Measurements from ENCODE around the gene RIIAD1.
"Not testable (repeated sequence)": the region's sequence is repeated elsewhere in the genome, so short reads cannot be mapped to it uniquely, and the experiment has no call there.

The RIIAD1 gene

DNA sequence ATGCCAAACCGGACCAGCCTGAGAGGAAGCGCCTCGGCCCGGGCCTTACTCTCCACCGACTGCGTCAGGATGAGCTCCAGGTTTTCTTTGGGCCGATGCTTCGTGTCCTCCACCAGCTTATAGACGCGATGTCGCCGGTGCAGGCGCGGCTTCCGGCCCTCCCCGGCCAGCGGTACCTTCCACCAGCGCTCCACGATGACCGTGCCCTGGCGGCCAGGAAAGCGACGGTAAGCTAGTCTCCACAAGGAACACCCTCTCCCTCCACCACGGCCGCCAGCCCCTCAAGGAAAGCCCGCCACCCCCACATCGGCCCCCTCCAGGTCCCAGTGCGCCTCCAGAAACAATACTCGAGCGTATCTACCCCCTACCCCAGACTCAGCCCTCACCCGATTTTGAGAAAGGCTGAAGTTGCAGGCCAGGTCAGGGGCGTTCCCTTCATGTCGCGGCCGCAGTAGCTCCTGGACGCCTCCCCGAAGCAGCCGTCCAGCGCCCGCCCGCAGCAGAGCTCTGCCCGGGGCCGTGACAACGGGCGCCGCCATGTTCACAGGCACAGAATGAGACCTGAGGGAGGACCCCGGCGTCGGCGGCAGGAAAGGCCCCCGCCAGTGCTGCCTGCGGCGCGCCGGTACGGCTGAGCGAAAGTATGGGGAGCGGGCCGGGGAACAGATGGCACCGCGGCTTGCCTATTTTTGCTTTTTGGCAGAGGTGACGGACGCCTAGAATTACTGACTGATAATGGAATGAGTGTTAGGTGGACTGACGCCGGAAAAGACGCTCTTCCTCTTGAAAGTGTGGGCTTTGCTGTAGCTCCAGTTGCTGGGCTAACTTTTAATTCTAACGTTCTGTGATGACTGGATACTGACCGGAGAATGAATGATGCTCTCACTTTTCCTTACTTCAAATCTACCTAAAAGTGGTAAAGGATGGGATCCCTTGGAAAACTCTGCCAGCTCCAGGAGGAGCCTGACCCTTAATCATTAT, 41.9 kb downstream of the RIIAD1 start, which contains the start of gene MRPL9:
Gene MRPL9, minus strand, starts transcription at position 556 of the 981 bp plus-strand sequence. Its CDS starts 17 bp downstream, at position 539.
- Histone ChIP-seq H3K27me3 (ENCODE audit: insufficient read depth, poor library complexity, severe bottlenecking) (no peaks in the 10 kb centered on the region), H3K4me3 (replicated peaks; ENCODE audit: insufficient read depth, low read length) (peak within 1 kb of the TSS; percentile 90), H3K27ac (replicated peaks) (peak within 1 kb of the TSS; percentile 72)
- DNase-seq (ENCODE audit: low read depth in 1 of 2, low spot score in 1 of 2), result peak; percentile 74 to 88
- TF ChIP-seq, protein P1, sequence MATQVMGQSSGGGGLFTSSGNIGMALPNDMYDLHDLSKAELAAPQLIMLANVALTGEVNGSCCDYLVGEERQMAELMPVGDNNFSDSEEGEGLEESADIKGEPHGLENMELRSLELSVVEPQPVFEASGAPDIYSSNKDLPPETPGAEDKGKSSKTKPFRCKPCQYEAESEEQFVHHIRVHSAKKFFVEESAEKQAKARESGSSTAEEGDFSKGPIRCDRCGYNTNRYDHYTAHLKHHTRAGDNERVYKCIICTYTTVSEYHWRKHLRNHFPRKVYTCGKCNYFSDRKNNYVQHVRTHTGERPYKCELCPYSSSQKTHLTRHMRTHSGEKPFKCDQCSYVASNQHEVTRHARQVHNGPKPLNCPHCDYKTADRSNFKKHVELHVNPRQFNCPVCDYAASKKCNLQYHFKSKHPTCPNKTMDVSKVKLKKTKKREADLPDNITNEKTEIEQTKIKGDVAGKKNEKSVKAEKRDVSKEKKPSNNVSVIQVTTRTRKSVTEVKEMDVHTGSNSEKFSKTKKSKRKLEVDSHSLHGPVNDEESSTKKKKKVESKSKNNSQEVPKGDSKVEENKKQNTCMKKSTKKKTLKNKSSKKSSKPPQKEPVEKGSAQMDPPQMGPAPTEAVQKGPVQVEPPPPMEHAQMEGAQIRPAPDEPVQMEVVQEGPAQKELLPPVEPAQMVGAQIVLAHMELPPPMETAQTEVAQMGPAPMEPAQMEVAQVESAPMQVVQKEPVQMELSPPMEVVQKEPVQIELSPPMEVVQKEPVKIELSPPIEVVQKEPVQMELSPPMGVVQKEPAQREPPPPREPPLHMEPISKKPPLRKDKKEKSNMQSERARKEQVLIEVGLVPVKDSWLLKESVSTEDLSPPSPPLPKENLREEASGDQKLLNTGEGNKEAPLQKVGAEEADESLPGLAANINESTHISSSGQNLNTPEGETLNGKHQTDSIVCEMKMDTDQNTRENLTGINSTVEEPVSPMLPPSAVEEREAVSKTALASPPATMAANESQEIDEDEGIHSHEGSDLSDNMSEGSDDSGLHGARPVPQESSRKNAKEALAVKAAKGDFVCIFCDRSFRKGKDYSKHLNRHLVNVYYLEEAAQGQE (IDR thresholded peaks at IDR 0.05; ENCODE audit: insufficient replicate concordance, low read depth), result peak; percentile 61
- TF ChIP-seq SPI1 (IDR thresholded peaks at IDR 0.05; ENCODE audit: borderline replicate concordance, low read depth) (no peak), POLR2AphosphoS5 (IDR thresholded peaks at IDR 0.05; ENCODE audit: low read depth) (peak; percentile 74), GABPA (IDR thresholded peaks at IDR 0.05; ENCODE audit: low read depth) (no peak)
- TF ChIP-seq, protein P2, sequence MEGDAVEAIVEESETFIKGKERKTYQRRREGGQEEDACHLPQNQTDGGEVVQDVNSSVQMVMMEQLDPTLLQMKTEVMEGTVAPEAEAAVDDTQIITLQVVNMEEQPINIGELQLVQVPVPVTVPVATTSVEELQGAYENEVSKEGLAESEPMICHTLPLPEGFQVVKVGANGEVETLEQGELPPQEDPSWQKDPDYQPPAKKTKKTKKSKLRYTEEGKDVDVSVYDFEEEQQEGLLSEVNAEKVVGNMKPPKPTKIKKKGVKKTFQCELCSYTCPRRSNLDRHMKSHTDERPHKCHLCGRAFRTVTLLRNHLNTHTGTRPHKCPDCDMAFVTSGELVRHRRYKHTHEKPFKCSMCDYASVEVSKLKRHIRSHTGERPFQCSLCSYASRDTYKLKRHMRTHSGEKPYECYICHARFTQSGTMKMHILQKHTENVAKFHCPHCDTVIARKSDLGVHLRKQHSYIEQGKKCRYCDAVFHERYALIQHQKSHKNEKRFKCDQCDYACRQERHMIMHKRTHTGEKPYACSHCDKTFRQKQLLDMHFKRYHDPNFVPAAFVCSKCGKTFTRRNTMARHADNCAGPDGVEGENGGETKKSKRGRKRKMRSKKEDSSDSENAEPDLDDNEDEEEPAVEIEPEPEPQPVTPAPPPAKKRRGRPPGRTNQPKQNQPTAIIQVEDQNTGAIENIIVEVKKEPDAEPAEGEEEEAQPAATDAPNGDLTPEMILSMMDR (IDR thresholded peaks at IDR 0.05; ENCODE audit: insufficient read depth, low read length), result no peak

DNA sequence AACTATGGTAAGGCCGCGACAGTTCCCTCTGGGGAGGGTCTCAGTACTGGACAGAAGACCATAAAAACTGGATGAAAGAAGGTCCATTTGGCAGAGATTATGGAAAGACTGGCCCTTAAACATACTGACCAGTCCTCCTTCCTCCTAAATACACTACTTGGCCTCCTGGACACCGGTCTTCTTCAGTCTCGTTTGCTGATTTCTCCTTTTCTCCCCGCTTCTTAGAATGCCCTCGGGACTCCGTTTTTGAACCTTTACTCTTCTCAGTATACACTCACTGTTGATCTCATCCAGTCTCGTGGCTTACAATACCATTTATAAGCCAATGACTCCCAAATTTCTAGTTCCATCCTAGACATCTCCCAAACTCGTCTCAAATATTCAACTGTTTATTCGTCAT, 42.7 kb downstream of the RIIAD1 start:
- Histone ChIP-seq H3K4me3 (replicated peaks; ENCODE audit: insufficient read depth, low read length) (peak overlapping the region; percentile 90), H3K27me3 (ENCODE audit: insufficient read depth, poor library complexity, severe bottlenecking) (no peaks in the 10 kb centered on the region), H3K27ac (replicated peaks) (peak overlapping the region; percentile 72)
- TF ChIP-seq, protein P2 (IDR thresholded peaks at IDR 0.05; ENCODE audit: insufficient read depth, low read length), result no peak
- no peak for TF ChIP-seq POLR2AphosphoS5 (IDR thresholded peaks at IDR 0.05; ENCODE audit: low read depth)
- no peak for TF ChIP-seq SPI1 (IDR thresholded peaks at IDR 0.05; ENCODE audit: borderline replicate concordance, low read depth)
- no peak for TF ChIP-seq GABPA (IDR thresholded peaks at IDR 0.05; ENCODE audit: low read depth)
- TF ChIP-seq, protein P1 (IDR thresholded peaks at IDR 0.05; ENCODE audit: insufficient replicate concordance, low read depth), result no peak
- no peak for DNase-seq (ENCODE audit: low read depth in 1 of 2, low spot score in 1 of 2)

DNA sequence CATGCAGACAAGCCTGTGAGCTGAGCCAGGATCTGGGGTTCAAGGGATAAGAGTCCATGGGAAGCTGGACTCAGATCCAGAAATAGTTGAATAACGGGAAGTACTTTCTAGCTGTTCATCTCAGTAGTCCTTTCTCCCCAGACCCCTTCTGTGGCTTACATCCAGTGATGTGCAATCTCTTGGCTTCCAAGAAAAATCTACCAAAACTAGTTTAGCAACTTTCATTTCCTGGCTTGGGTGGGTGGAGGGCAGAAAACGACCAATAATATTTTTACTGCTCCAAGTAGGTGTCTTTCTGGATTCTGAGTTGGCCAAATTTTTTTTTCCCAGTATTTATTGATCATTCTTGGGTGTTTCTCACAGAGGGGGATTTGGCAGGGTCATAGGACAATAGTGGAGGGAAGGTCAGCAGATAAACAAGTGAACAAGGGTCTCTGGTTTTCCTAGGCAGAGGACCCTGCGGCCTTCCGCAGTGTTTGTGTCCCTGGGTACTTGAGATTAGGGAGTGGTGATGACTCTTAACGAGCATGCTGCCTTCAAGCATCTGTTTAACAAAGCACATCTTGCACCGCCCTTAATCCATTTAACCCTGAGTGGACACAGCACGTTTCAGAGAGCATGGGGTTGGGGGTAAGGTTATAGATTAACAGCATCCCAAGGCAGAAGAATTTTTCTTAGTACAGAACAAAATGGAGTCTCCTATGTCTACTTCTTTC, 47.2 kb downstream of the RIIAD1 start:
- H3K27ac ChIP-seq (replicated peaks); H3K4me3 ChIP-seq (replicated peaks; ENCODE audit: insufficient read depth, low read length); DNase-seq (ENCODE audit: low read depth in 1 of 2, low spot score in 1 of 2): not testable (repeated sequence)

DNA sequence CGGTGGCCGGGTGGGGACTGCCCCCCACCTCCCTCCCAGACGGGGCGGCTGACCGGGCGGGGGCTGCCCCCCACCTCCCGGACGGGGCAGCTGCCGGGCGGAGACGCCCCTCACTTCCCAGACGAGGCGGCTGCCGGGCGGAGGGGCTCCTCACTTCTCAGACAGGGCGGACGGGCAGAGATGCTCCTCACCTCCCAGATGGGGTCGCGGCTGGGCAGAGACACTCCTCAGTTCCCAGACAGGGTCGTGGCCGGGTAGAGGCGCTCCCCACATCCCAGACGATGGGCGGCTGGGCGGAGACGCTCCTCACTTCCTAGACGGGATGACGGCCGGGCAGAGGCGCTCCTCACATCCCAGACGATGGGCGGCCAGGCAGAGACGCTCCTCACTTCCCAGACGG, 47.9 kb downstream of the RIIAD1 start:
- not testable (repeated sequence) for H3K27ac ChIP-seq (replicated peaks); H3K4me3 ChIP-seq (replicated peaks; ENCODE audit: insufficient read depth, low read length); H3K27me3 ChIP-seq (ENCODE audit: insufficient read depth, poor library complexity, severe bottlenecking); DNase-seq (ENCODE audit: low read depth in 1 of 2, low spot score in 1 of 2)

More for the DNA sequence above, 47.2 kb downstream of the RIIAD1 start:
- H3K27me3 ChIP-seq (ENCODE audit: insufficient read depth, poor library complexity, severe bottlenecking), result not testable (repeated sequence)

Measured in HL-60 (cell line).